NCI-H748 (cell line): ENCODE results near the gene RNF111.
"Not testable (repeated sequence)": the region's sequence is repeated elsewhere in the genome, so short reads cannot be mapped to it uniquely, and the experiment has no call there.

Source experiments
- DNase-seq: peaks from one replicate; lab custom pipeline; 2025; ENCODE audit not compliant: unreplicated experiment; lab: John Stamatoyannopoulos, UW

Gene RNF111

GRCh38 chr15:59052915-59053407, 65.5 kb downstream of the RNF111 start:
- no peak for DNase-seq

GRCh38 chr15:59053482-59053881, 66.0 kb downstream of the RNF111 start:
- no peak for DNase-seq

- DNase-seq, result no peak
Observed at GRCh38 chr15:59059076-59059597, 71.7 kb downstream of the RNF111 start.

- DNase-seq, result no peak
Observed at GRCh38 chr15:59060348-59060747, 72.9 kb downstream of the RNF111 start.

GRCh38 chr15:59063042-59063441, 75.6 kb downstream of the RNF111 start:
- DNase-seq, result no peak

- no peak for DNase-seq
Observed at GRCh38 chr15:59069430-59069829, 82.0 kb downstream of the RNF111 start.

GRCh38 chr15:59074607-59075006, 87.1 kb downstream of the RNF111 start:
- no peak for DNase-seq

GRCh38 chr15:59087731-59088130, 100.3 kb downstream of the RNF111 start:
- DNase-seq, result no peak

GRCh38 chr15:59094077-59094476, 106.6 kb downstream of the RNF111 start:
- DNase-seq, result no peak

- DNase-seq, result no peak
Observed at GRCh38 chr15:59096429-59096828, 109.0 kb downstream of the RNF111 start.

- no peak for DNase-seq
Observed at GRCh38 chr15:59099162-59099685, 111.8 kb downstream of the RNF111 start.

- no peak for DNase-seq
Observed at GRCh38 chr15:59104602-59104911, 117.1 kb downstream of the RNF111 start.

- DNase-seq, result peak; percentile 91
Observed at GRCh38 chr15:59104912-59105732, 117.7 kb downstream of the RNF111 start, which contains the start of gene CCNB2. Gene CCNB2 (plus strand): TSS chr15:59105146. CDS start chr15:59105269, 123 bp downstream.

GRCh38 chr15:59105854-59106253, 118.4 kb downstream of the RNF111 start:
- no peak for DNase-seq

GRCh38 chr15:59111251-59111650, 123.8 kb downstream of the RNF111 start:
- DNase-seq, result no peak

- DNase-seq, result no peak
Observed at GRCh38 chr15:59115047-59115446, 127.6 kb downstream of the RNF111 start.

- DNase-seq, result no peak
Observed at GRCh38 chr15:59116141-59116540, 128.7 kb downstream of the RNF111 start.

GRCh38 chr15:59116771-59117170, 129.3 kb downstream of the RNF111 start:
- no peak for DNase-seq

- no peak for DNase-seq
Observed at GRCh38 chr15:59119625-59120024, 132.2 kb downstream of the RNF111 start.

- no peak for DNase-seq
Observed at GRCh38 chr15:59120937-59121336, 133.5 kb downstream of the RNF111 start.

GRCh38 chr15:59124261-59124660, 136.8 kb downstream of the RNF111 start:
- no peak for DNase-seq

GRCh38 chr15:59125683-59126082, 138.2 kb downstream of the RNF111 start:
- DNase-seq, result not testable (repeated sequence)
